ENCODE data around the gene CDC42EP1.
"Not testable (repeated sequence)": the region's sequence is repeated elsewhere in the genome, so short reads cannot be mapped to it uniquely, and the experiment has no call there.

The CDC42EP1 gene

GRCh38 chr22:37535159-37535558 is 25.1 kb upstream of the CDC42EP1 start:
- no peak for DNase-seq

DNA sequence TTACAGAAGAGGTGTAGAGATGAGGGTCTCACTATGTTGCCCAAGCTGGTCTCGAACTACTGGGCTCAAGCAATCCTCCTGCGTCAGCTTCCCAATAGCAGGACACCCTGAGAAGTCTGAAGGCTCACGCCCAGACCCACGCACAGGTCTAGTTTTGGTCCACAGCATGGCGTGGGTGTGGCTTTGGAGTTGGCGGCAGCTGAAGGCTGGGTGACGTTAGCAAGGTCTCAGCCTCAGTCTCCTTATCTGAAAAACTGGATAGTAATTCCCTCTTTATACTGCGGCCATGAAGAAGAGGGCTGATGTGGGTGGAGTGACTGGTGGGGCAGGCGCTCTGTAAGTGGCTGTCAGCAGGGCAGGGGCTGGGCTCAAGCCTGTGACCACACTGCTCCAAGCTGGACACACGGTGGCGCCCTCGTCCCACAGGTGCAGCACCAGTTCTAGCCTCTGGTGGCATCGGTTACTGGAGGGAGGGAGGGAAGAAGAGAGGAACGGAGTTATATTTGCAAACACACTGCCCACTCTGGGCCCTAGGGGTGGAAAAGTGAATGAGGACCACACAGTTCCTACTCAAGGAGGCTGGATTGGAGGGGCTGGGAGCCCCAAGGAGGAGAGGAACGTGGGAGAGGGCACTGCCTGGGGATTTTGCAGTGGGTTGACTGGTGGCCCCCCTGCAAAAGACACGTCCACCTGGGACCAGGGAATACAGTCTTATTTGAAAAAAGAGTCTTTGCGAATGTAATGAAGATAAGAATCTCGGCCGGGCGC is 21.5 kb upstream of the CDC42EP1 start:
- DNase-seq: peak; percentile 82

GRCh38 chr22:37539790-37540189 is 20.5 kb upstream of the CDC42EP1 start:
- not testable (repeated sequence) for DNase-seq

GRCh38 chr22:37542416-37542815 is 17.9 kb upstream of the CDC42EP1 start:
- DNase-seq: not testable (repeated sequence)

DNA sequence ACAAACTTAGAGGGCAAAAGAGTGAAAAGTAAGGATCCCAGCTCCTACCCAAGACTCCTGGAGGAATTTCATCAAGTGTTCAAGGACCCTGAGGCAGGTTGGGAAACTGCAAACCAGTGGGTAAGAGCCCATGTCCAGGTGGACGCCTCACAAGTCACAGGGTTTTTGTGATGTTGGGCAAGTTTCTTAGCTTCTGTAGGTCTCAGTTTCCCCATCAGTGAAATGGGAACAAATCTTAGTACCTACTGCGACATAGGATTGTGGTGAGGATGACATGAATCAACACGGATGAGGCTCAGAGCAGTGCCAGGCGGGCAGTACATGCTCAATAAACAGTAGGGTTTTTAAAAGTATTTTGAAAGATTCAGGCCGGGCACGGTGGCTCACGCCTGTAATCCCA is 17.3 kb upstream of the CDC42EP1 start:
- DNase-seq: no peak

DNA sequence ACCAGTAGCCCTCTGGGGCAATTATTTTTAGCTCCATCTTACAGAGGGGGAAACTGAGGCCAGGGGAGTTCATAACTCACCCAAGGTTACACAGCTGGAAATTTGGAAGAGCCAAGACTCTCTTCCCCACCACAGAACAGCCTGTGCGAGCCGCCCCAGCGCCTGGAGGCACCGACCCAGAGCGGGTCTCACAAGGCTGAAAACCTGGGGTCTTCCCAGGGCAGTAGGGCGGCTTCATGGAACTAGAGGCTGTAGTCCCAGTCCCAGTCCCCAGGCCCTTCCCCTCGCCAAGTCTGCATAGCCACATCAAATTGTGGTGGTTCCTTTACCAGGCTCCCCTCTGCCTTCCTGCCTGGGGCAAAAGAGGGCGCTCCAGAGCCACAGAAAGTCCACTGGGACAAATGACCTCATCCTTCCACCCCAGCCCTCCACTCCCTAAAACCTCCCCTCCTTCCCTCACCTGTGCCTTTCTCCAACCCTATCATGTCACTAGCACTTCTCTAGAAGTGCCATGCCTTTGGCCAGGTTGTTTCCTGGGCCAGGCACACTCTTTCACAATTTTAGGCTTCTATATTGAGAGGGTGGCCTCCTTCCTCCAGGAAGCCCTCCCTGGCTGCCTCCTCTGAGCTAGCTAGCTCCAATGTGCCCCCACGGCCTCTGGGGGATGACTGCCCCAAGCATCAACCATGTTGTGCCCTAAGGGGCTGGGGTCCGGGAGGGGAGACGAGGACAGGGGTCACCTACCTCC is 15.2 kb upstream of the CDC42EP1 start:
- DNase-seq: peak; percentile 47

DNA sequence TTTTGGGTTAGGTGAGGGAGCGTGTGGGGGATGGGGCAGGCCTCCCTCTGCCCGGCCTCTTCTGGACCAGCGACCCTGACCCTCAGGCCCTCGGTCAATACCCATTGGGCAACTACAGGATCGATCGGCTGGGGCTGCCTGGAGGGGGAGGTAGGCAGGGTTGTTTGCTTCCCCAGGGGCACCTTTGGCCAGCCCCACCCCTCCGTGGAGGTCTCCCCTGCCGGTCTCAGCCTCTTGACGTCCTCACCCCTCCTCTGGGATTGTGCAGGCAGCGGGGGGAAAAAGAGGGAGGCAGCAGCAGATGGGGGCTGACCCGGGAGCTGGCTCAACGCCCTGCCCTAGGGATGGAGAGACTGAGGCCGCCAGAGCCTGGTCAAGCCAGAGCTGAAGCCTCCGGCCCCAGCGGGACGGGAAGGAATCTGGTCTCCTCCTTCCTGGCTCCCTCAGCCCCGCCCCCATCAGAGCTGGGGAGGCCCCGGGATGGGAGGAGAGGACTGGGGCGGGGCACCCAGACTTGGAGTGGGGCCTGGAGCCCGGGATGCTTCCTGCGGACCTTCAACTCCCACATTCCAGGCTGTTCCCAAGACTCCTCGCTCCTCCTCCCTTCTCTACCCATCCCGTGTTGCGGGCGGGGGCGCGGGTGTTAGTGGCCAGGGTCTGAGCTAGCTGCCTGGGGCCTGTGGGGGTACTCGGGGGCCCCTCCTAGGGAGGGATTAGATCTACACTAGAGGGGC is 14.4 kb upstream of the CDC42EP1 start:
- DNase-seq: no peak

DNA sequence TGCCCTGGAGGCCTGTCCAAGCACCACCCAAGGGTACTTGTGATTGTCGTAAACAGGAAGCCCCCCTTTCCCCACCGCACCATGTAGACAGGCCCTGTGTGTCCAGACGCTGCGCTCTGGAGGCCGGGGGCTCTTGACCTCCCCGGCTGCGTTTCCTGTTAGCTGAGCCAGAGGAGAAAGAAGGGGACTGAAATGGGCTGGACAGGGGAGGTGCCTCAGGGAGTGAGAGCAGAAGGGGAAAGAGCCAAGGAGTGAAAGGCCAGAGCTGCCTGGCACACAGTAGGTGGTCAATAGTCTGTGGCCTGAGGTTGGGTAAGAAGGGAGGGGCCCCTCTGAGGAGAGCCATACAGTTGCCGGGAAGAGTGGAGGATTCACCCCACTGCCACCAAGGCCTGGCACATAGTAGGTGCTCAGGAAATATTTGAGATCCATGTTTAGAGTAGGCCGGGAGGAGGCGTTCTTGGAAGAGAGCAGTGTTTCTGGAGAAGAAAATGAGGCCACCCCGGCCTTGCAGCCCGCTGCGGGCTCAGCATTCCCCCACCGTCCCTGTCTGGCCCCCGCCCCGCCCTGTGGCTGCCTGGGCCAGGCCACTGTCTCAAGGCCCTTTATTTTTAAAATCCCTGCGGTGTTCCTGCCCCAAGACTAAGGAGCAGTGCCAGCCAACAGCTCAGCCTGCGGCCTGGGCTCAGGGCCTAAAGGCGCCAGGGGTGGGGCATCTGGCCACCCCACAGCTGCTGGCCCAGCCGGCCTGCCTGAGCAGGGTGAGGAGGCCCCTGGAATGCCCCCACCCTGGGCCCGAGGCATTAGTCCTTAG is 13.6 kb upstream of the CDC42EP1 start:
- no peak for DNase-seq

- DNase-seq: no peak
Measured at GRCh38 chr22:37547251-37547741, 13.0 kb upstream of the CDC42EP1 start.

DNA sequence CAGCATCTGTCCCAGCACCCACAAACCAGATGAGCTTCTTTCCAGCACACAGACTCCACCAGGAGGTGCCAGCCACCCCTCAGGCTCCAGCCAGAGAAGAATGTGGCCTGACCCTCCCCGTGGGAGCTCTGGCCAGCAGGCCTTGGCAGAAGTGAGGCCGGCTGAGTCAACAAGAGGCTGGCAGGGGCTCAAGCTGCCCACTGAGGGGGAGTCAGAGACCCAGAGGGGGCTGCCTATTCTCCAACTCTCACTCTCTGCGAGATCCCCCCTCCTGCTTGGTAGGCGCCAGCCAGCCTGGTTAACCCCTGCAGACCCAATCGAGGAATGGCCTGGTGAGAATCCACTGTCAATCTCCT is 10.6 kb upstream of the CDC42EP1 start:
- no peak for DNase-seq

DNA sequence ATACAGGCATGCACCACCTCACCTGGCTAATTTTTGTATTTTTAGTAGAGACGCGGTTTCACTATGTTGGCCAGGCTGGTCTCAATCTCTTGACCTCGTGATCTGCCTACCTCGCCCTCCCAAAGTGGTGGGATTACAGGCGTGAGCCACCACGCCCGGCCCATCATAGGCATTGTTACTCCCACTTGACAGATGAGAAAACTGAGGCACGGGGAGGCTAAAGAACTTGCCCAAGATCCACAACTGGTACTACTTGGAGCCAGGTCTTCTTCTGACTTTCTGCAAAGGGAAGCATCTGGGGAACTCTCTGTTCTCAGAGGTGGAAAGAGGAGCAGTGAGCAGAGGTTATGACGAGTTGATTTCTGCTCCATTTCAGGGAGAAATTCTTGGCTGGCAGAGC is 9.4 kb upstream of the CDC42EP1 start:
- DNase-seq: not testable (repeated sequence)

DNA sequence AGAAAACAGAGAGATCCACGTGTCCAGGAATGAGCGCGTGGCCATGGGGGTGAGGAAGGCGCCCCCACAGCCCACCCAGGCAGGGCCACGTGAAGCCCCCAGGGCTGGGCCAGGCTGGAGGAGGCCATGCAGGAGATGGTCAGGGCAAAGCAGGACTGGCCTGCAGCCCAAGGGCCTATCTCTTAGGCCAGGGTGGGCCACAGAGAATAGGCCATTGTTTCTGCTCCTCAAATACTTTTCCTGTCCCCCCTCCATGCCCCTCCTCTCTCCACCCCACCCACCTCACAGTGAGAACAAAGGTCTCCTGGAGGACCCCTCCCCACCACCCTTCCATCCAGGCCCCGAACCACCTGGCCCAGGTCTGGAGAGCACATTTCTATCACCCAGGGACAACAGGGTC is 8.3 kb upstream of the CDC42EP1 start:
- DNase-seq: no peak

DNA sequence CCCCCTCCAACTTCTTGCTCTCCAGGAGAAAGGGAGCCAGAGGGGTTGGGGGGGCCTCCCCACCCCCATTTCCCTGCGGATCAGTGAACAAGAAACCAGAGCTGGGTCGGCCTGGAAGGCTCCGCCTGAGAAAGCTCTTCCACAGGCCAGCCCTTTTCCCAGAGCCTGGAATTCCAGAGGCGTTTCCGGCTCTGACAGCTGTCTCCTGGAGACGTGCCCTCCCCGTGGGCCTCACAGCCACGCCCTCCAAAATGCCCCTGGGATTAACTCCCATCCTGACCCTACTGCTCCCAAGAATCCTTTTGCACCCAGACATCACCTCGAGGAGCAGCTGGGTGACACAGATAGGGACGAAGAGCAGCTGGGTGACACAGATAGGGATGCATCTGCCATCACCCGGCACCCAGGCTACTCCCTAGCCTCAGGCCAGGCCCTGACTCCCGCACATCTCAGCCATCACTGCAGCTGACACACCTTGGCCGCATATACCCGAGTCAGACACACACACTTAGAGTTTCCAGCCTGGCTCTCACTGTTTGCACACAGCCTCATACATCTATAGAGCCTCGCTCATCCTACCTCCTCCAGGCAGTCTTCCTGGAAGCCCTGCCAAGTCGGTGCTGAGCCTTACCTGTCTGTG is 7.6 kb upstream of the CDC42EP1 start:
- DNase-seq: no peak

GRCh38 chr22:37553725-37554124 is 6.6 kb upstream of the CDC42EP1 start:
- DNase-seq: no peak

DNA sequence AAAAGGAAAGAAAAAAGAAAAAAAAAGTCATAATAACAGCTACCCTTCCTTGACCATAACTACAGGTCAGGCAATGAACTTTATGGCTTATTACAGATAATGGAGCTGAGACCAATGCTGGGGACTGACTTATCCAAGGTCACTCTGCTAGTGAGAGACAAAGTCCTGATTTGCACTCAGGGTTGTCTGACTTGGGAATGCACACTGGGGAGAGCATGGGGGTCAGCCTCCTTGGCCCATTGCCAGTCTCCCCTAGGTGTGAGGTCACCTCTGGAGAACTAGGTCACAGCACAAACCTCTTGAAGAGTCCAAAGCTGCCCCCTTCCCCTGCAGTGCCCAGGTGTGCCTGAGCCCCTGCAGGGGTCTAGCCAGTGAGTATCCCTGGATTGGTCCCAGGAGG is 5.3 kb upstream of the CDC42EP1 start:
- DNase-seq: no peak

- DNase-seq: no peak
Measured at GRCh38 chr22:37556710-37557109, 3.6 kb upstream of the CDC42EP1 start.

DNA sequence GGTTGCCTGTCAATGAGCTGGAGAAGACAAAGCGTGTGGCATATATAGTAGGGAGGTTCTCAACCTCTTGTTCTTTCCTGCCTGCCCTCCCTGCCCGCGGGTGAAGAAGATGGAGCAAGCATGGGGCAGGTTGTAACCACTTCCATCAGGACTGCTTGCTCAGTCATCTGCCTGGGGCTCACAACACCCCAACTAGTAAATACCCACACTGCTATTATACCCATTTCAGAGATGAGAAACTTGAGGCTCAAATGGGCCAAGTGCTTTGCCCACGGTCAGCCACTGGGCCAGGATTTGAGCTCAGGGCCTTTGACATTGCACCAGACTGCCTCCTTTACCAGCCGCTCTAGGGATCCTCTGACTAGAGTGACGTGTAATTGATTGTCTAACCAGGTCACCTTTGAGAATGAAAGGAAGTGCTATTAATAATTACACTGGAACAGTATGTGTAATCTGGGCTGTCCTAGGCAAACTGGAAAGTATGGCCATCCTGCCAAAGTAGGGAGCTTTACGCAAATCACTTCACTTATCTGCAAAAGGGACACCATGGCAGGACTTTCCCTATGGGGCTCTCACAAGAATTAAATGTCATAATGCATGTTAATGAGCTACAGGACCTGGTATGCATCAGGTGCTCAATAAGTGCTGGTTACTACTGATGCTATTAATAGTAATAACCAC is 2.8 kb upstream of the CDC42EP1 start:
- DNase-seq: no peak

DNA sequence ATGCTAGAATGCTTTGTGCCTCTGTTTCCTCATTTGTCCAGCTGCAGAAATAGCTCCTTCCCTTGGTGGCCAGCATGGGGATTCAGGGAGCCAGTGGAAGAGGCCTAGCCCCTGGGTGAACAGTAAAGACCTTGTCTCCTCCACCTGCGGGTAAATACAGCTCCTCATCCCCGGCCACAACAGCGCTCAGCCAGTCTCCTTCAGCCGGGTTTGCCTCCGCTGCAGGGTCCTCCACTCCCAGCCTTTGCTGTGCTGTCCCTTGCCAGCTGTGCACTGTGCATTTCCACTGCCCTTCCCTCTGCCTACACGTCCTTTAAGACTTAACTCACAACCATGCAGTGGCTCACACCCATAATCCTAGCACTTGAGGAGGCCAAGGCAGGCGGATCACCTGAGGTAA is 1.5 kb upstream of the CDC42EP1 start:
- no peak for DNase-seq

GRCh38 chr22:37559521-37559900 is 769 bp upstream of the CDC42EP1 start:
- no peak for DNase-seq

GRCh38 chr22:37560608-37561211 is 430 bp downstream of the CDC42EP1 start:
- DNase-seq: no peak

Measured in NCI-H1436 (cell line).